GM12891 (cell line): ENCODE data around the gene SAP30BP.

ENCODE experiments used
- PAX5 ChIP-seq: IDR thresholded peaks from 2 replicates; pipeline ENCODE4 v1.6.1; 2011; ENCODE audit warnings: low read length, moderate library complexity, mild to moderate bottlenecking; ENCODE audit not compliant: insufficient read depth, severe bottlenecking
- POLR2A ChIP-seq: IDR thresholded peaks from 2 replicates; pipeline ENCODE4 v1.6.1; 2011; ENCODE audit warnings: low read depth, low read length, control low read depth
- POLR2AphosphoS5 ChIP-seq: IDR thresholded peaks from 2 replicates; pipeline ENCODE4 v1.6.1; 2011; ENCODE audit warnings: low read depth, low read length, control low read depth
- POU2F2 ChIP-seq: IDR thresholded peaks from 2 replicates; pipeline ENCODE4 v1.6.1; 2011; ENCODE audit warnings: low read depth, mild to moderate bottlenecking, control low read depth, low read length, moderate library complexity
- SPI1 ChIP-seq: IDR thresholded peaks from 2 replicates; pipeline ENCODE4 v1.6.1; 2011; ENCODE audit warnings: low read depth, low read length, control low read depth
- TAF1 ChIP-seq: IDR thresholded peaks from 2 replicates; pipeline ENCODE4 v1.6.1; 2011; ENCODE audit warnings: low read depth, low read length, control low read depth

GRCh38 chr17:75676461-75676860, 9.3 kb downstream of the SAP30BP start:
- TF ChIP-seq TAF1 (no peak), POLR2A (no peak), SPI1 (no peak), POLR2AphosphoS5 (no peak), POU2F2 (no peak), PAX5 (no peak)
